Fibroblast of mammary gland (primary cell): ENCODE data around the gene CMIP.

ENCODE experiments used
- DNase-seq: peaks from one replicate; pipeline ENCODE4 v3.0.0-alpha.2; 2010; ENCODE audit warnings: low read depth
- H3K4me3 ChIP-seq: 2 replicates; pipeline ENCODE4 v1.5.1; 2011; ENCODE audit warnings: low read depth, mild to moderate bottlenecking, low read length, moderate library complexity; ENCODE audit not compliant: control insufficient read depth
- CTCF ChIP-seq: conservative IDR thresholded peaks from 2 replicates; pipeline ENCODE4 v1.5.1; 2011; ENCODE audit warnings: low read depth, low read length, inconsistent platforms; ENCODE audit not compliant: control insufficient read depth, insufficient read depth

Gene CMIP

GRCh38 chr16:81650982-81651562 lies 206.5 kb downstream of the CMIP start:
- no peak for TF ChIP-seq CTCF

GRCh38 chr16:81651758-81652718 lies 207.4 kb downstream of the CMIP start:
- DNase-seq: no peak
- H3K4me3 ChIP-seq: no peak overlapping the region
- no peak for TF ChIP-seq CTCF

More at GRCh38 chr16:81650982-81651562, 206.5 kb downstream of the CMIP start:
- H3K4me3 ChIP-seq: no peak overlapping the region
- peak; percentile 29 for DNase-seq

GRCh38 chr16:81652798-81653505 lies 208.3 kb downstream of the CMIP start:
- TF ChIP-seq CTCF: no peak
- DNase-seq: no peak
- no peak overlapping the region for H3K4me3 ChIP-seq

GRCh38 chr16:81654346-81654745 lies 209.7 kb downstream of the CMIP start:
- peak; percentile 32 for DNase-seq
- no peak for TF ChIP-seq CTCF
- H3K4me3 ChIP-seq: no peak overlapping the region

GRCh38 chr16:81655469-81656162 lies 211.0 kb downstream of the CMIP start:
- TF ChIP-seq CTCF: no peak
- DNase-seq: no peak
- no peak overlapping the region for H3K4me3 ChIP-seq

GRCh38 chr16:81657224-81657623 lies 212.6 kb downstream of the CMIP start:
- no peak overlapping the region for H3K4me3 ChIP-seq
- no peak for TF ChIP-seq CTCF
- DNase-seq: no peak
